SK-N-SH treated with all-trans-retinoic acid at 6 μM for 48 hours (cell line): ENCODE data around the gene CDK2.

Experiments
- ATAC-seq: fragments of 200-7000 bp; cut with Tn5 transposase; 3 replicates; pipeline ENCODE4 v1.9.1; 2020; ENCODE audit warnings: mild to moderate bottlenecking, moderate library complexity
- ARNTL ChIP-seq: fragments of 450-650 bp; formaldehyde crosslinking; IDR thresholded peaks from 2 replicates; pipeline ENCODE4 v1.5.0; 2020; ENCODE audit warnings: low read depth, mild to moderate bottlenecking, moderate library complexity, borderline replicate concordance
- BACH2 ChIP-seq: fragments of 250-450 bp; sonication (Bioruptor Pico); IDR thresholded peaks from 2 replicates; pipeline ENCODE4 v1.9.0; 2021; ENCODE audit warnings: mild to moderate bottlenecking, borderline replicate concordance
- CSRNP3 ChIP-seq: fragments of 250-450 bp; sonication (Bioruptor Pico); IDR thresholded peaks from 2 replicates; pipeline ENCODE4 v1.5.1; 2021; ENCODE audit warnings: mild to moderate bottlenecking, moderate library complexity
- ESRRG ChIP-seq: fragments of 250-450 bp; sonication (Bioruptor Pico); IDR thresholded peaks from 2 replicates; pipeline ENCODE4 v1.6.1; 2021; ENCODE audit warnings: mild to moderate bottlenecking
- GLIS3 ChIP-seq: fragments of 250-450 bp; sonication (Bioruptor Pico); IDR thresholded peaks from 2 replicates; pipeline ENCODE4 v1.5.0; 2020; ENCODE audit warnings: mild to moderate bottlenecking, moderate library complexity
- ISL1 ChIP-seq: fragments of 250-450 bp; sonication (Bioruptor Pico); IDR thresholded peaks from 2 replicates; pipeline ENCODE4 v2.1.2; 2022; ENCODE audit warnings: mild to moderate bottlenecking, moderate library complexity
- PPARA ChIP-seq: fragments of 250-450 bp; sonication (Bioruptor Pico); IDR thresholded peaks from 2 replicates; pipeline ENCODE4 v1.5.0; 2020; ENCODE audit warnings: mild to moderate bottlenecking, borderline replicate concordance
- TOX ChIP-seq: fragments of 250-450 bp; sonication (Bioruptor Pico); IDR thresholded peaks from 2 replicates; pipeline ENCODE4 v1.8.0; 2021; ENCODE audit warnings: mild to moderate bottlenecking, moderate library complexity, borderline replicate concordance
- ZC3H10 ChIP-seq: fragments of 250-450 bp; sonication (Bioruptor Pico); IDR thresholded peaks from 2 replicates; pipeline ENCODE4 v1.5.1; 2021; ENCODE audit warnings: mild to moderate bottlenecking, moderate library complexity
- ZFP30 ChIP-seq: fragments of 450-650 bp; formaldehyde crosslinking; IDR thresholded peaks from 2 replicates; pipeline ENCODE4 v1.5.0; 2022; ENCODE audit warnings: mild to moderate bottlenecking, moderate library complexity
- ZNF565 ChIP-seq: fragments of 450-650 bp; formaldehyde crosslinking; conservative IDR thresholded peaks from 2 replicates; pipeline ENCODE4 v1.5.0; 2020; ENCODE audit warnings: low read depth, mild to moderate bottlenecking, moderate library complexity
- ZNF8 ChIP-seq: fragments of 450-650 bp; formaldehyde crosslinking; IDR thresholded peaks from 2 replicates; pipeline ENCODE4 v1.5.0; 2020; ENCODE audit warnings: mild to moderate bottlenecking, moderate library complexity
- TF ChIP-seq, protein P1 (sequence below): fragments of 250-450 bp; sonication (Bioruptor Pico); IDR thresholded peaks from 2 replicates; pipeline ENCODE4 v1.5.1; 2020; ENCODE audit warnings: low read depth, mild to moderate bottlenecking, moderate library complexity
- TF ChIP-seq, protein P2 (sequence below): fragments of 250-450 bp; sonication (Bioruptor Pico); IDR thresholded peaks from 2 replicates; pipeline ENCODE4 v1.5.0; 2020; ENCODE audit warnings: mild to moderate bottlenecking, moderate library complexity
- TF ChIP-seq, protein P3 (sequence below): fragments of 250-450 bp; sonication (Bioruptor Pico); IDR thresholded peaks from 2 replicates; pipeline ENCODE4 v1.8.0; 2021; ENCODE audit warnings: low read depth, mild to moderate bottlenecking, moderate library complexity, borderline replicate concordance
- TF ChIP-seq, protein P4 (sequence below): fragments of 250-450 bp; sonication (Bioruptor Pico); IDR thresholded peaks from 2 replicates; pipeline ENCODE4 v1.8.0; 2020; ENCODE audit warnings: mild to moderate bottlenecking, moderate library complexity, borderline replicate concordance

The CDK2 gene

DNA sequence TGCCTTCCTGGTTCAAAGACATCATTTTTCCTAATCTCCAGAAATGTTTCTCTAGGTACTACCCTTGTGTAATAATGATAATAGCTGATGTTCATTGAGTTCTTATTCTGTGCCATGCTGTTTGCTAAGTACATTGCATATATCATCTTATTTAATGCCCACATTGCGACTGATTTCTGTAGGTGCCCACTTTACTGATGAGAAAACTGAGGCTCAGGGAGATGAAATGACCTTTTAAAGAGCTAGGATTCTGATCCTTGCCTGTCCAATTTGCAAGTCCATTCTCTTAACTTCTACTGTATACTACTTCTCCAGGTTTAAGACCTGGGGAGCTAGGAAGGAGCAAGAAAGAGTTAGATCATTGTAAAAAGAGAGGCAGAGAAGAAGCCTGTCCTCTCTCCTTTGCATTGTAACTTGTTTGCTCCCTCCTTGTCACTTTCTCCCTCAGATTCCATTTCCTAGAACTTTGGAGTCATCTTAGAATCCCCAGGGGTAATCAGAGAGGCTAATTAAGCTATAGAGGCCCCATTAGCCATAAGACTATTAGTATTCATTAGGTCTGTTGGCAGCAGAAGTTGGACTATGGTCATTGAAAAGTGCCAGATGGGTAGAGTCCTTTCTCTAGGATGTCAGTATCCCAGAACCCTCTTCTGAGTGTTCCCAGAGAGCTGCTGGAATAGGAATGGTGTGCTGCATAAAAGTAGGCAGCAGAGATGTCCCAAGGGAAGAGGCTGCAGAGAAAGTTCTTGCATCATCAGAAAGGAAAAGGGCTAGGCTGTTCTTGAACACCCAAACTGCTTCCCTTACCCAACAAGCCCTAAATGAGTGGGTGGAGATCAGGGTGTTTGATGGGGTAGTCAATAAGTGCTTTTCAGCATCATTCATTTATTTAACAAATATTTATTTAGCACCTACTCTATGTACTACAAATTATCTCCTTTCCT, 32.6 kb upstream of the CDK2 start (continued):
- TF ChIP-seq, protein P1, sequence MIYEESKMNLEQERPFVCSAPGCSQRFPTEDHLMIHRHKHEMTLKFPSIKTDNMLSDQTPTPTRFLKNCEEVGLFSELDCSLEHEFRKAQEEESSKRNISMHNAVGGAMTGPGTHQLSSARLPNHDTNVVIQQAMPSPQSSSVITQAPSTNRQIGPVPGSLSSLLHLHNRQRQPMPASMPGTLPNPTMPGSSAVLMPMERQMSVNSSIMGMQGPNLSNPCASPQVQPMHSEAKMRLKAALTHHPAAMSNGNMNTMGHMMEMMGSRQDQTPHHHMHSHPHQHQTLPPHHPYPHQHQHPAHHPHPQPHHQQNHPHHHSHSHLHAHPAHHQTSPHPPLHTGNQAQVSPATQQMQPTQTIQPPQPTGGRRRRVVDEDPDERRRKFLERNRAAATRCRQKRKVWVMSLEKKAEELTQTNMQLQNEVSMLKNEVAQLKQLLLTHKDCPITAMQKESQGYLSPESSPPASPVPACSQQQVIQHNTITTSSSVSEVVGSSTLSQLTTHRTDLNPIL, result no peak
- TF ChIP-seq, protein P2, sequence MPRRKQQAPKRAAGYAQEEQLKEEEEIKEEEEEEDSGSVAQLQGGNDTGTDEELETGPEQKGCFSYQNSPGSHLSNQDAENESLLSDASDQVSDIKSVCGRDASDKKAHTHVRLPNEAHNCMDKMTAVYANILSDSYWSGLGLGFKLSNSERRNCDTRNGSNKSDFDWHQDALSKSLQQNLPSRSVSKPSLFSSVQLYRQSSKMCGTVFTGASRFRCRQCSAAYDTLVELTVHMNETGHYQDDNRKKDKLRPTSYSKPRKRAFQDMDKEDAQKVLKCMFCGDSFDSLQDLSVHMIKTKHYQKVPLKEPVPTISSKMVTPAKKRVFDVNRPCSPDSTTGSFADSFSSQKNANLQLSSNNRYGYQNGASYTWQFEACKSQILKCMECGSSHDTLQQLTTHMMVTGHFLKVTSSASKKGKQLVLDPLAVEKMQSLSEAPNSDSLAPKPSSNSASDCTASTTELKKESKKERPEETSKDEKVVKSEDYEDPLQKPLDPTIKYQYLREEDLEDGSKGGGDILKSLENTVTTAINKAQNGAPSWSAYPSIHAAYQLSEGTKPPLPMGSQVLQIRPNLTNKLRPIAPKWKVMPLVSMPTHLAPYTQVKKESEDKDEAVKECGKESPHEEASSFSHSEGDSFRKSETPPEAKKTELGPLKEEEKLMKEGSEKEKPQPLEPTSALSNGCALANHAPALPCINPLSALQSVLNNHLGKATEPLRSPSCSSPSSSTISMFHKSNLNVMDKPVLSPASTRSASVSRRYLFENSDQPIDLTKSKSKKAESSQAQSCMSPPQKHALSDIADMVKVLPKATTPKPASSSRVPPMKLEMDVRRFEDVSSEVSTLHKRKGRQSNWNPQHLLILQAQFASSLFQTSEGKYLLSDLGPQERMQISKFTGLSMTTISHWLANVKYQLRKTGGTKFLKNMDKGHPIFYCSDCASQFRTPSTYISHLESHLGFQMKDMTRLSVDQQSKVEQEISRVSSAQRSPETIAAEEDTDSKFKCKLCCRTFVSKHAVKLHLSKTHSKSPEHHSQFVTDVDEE (CRISPR knock-in tag), result no peak
- TF ChIP-seq ZNF565, result no peak
- TF ChIP-seq ARNTL, result no peak
- TF ChIP-seq, all 23 proteins: peak for 0

DNA sequence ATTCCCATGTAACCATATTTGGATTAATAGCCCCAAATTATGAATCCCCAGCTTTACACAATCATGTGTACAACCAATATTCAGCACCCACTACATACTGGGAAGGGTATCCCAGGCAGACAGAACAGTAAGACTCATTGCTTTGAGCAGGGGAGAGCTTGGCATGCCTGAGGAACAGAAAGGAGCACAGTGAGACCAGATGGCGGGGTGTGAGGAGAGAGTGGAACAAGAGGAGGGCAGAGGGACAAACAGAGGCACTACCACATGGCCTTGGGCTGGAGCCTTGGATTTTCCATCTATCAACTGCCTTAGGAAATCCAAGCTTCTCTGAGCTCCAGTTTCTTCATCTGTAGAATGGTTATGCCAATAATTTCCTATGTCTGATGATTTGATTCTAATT, 31.9 kb upstream of the CDK2 start:
- TF ChIP-seq CSRNP3 (CRISPR knock-in tag) (no peak), ISL1 (CRISPR knock-in tag) (no peak), PPARA (no peak)
- ATAC-seq, result no peak

- TF ChIP-seq ZFP30 (CRISPR knock-in tag) (no peak), ARNTL (no peak), BACH2 (CRISPR knock-in tag) (no peak), ZC3H10 (CRISPR knock-in tag) (no peak)
- TF ChIP-seq, protein P3, sequence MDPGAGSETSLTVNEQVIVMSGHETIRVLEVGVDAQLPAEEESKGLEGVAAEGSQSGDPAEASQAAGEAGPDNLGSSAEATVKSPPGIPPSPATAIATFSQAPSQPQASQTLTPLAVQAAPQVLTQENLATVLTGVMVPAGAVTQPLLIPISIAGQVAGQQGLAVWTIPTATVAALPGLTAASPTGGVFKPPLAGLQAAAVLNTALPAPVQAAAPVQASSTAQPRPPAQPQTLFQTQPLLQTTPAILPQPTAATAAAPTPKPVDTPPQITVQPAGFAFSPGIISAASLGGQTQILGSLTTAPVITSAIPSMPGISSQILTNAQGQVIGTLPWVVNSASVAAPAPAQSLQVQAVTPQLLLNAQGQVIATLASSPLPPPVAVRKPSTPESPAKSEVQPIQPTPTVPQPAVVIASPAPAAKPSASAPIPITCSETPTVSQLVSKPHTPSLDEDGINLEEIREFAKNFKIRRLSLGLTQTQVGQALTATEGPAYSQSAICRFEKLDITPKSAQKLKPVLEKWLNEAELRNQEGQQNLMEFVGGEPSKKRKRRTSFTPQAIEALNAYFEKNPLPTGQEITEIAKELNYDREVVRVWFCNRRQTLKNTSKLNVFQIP (CRISPR knock-in tag), result no peak
- TF ChIP-seq, all 23 proteins: peak for 0
- no peak for ATAC-seq
Measured at GRCh38 chr12:55935738-55936151, 30.9 kb upstream of the CDK2 start.

- no peak for ATAC-seq
- TF ChIP-seq GLIS3 (no peak), ZNF565 (no peak), ARNTL (no peak), ZNF8 (CRISPR knock-in tag) (no peak), BACH2 (CRISPR knock-in tag) (no peak), ISL1 (CRISPR knock-in tag) (no peak), TOX (CRISPR knock-in tag) (no peak), CSRNP3 (CRISPR knock-in tag) (no peak), ZFP30 (CRISPR knock-in tag) (no peak), ESRRG (no peak)
- TF ChIP-seq, protein P2 (CRISPR knock-in tag), result no peak
- TF ChIP-seq, protein P4, sequence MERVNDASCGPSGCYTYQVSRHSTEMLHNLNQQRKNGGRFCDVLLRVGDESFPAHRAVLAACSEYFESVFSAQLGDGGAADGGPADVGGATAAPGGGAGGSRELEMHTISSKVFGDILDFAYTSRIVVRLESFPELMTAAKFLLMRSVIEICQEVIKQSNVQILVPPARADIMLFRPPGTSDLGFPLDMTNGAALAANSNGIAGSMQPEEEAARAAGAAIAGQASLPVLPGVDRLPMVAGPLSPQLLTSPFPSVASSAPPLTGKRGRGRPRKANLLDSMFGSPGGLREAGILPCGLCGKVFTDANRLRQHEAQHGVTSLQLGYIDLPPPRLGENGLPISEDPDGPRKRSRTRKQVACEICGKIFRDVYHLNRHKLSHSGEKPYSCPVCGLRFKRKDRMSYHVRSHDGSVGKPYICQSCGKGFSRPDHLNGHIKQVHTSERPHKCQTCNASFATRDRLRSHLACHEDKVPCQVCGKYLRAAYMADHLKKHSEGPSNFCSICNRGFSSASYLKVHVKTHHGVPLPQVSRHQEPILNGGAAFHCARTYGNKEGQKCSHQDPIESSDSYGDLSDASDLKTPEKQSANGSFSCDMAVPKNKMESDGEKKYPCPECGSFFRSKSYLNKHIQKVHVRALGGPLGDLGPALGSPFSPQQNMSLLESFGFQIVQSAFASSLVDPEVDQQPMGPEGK (CRISPR knock-in tag), result no peak
- TF ChIP-seq, protein P1, result no peak
Measured at GRCh38 chr12:55937981-55938380, 28.6 kb upstream of the CDK2 start.
